H9 (cell line): ENCODE results near the gene MGRN1. TPM values are rescaled to one million over a fixed set of nuclear protein-coding genes. Genes with fewer than 3 reads are reported as not detected.

Source experiments
- DNase-seq: peaks from one replicate; pipeline ENCODE4 v3.0.0-alpha.2; 2017
- H2AFZ ChIP-seq: one replicate; pipeline ENCODE4 v1.6.1; 2013; ENCODE audit warnings: mild to moderate bottlenecking, low read length, control low read depth, moderate library complexity
- H2AK5ac ChIP-seq: 2 replicates; pipeline ENCODE4 v1.6.1; 2013; ENCODE audit warnings: low read length, control low read depth, mixed read lengths; ENCODE audit not compliant: insufficient read length
- H2BK120ac ChIP-seq: one replicate; pipeline ENCODE4 v1.6.1; 2013; ENCODE audit warnings: low read depth, mild to moderate bottlenecking, low read length, control low read depth, inconsistent platforms; ENCODE audit not compliant: poor library complexity, severe bottlenecking
- H2BK12ac ChIP-seq: 2 replicates; pipeline ENCODE4 v1.6.1; 2013; ENCODE audit warnings: low read length, control low read depth, mixed read lengths, low read depth; ENCODE audit not compliant: insufficient read length
- H2BK15ac ChIP-seq: 2 replicates; pipeline ENCODE4 v1.6.1; 2013; ENCODE audit warnings: low read depth, low read length, control low read depth
- H2BK20ac ChIP-seq: one replicate; pipeline ENCODE4 v1.6.1; 2013; ENCODE audit warnings: low read depth, mild to moderate bottlenecking, low read length, control low read depth, inconsistent platforms; ENCODE audit not compliant: poor library complexity, severe bottlenecking
- H2BK5ac ChIP-seq: 2 replicates; pipeline ENCODE4 v1.6.1; 2013; ENCODE audit warnings: low read length, control low read depth, mixed read lengths; ENCODE audit not compliant: insufficient read length
- H3K14ac ChIP-seq: 2 replicates; pipeline ENCODE4 v1.6.1; 2013; ENCODE audit warnings: low read length, control low read depth; ENCODE audit not compliant: insufficient read depth
- H3K18ac ChIP-seq: 2 replicates; pipeline ENCODE4 v1.6.1; 2013; ENCODE audit warnings: low read depth, mild to moderate bottlenecking, mixed read lengths, low read length, control low read depth; ENCODE audit not compliant: insufficient read length
- H3K23ac ChIP-seq: 2 replicates; pipeline ENCODE4 v1.6.1; 2013; ENCODE audit warnings: low read length, control low read depth, mixed read lengths, low read depth; ENCODE audit not compliant: insufficient read length
- H3K23me2 ChIP-seq: 2 replicates; pipeline ENCODE4 v1.6.1; 2013; ENCODE audit warnings: low read depth, mild to moderate bottlenecking, mixed read lengths, low read length, control low read depth; ENCODE audit not compliant: insufficient read length, poor library complexity, severe bottlenecking
- H3K27ac ChIP-seq: 2 replicates; pipeline ENCODE4 v1.5.1; 2013; ENCODE audit warnings: low read length, control low read depth, mixed read lengths, low read depth; ENCODE audit not compliant: insufficient read length
- H3K27me3 ChIP-seq: 2 replicates; pipeline ENCODE4 v1.6.1; 2013; ENCODE audit warnings: low read length, control low read depth, inconsistent platforms; ENCODE audit not compliant: insufficient read depth
- H3K4ac ChIP-seq: 2 replicates; pipeline ENCODE4 v1.6.1; 2013; ENCODE audit warnings: low read depth, mild to moderate bottlenecking, control low read depth, inconsistent platforms, low read length, moderate library complexity
- H3K4me1 ChIP-seq: 2 replicates; pipeline ENCODE4 v1.6.1; 2013; ENCODE audit warnings: low read length, control low read depth, inconsistent platforms; ENCODE audit not compliant: insufficient read depth
- H3K4me2 ChIP-seq: 2 replicates; pipeline ENCODE4 v1.6.1; 2013; ENCODE audit warnings: low read length, control low read depth, mixed read lengths; ENCODE audit not compliant: insufficient read length, insufficient read depth
- H3K56ac ChIP-seq: 2 replicates; pipeline ENCODE4 v1.6.1; 2013; ENCODE audit warnings: low read depth, mild to moderate bottlenecking, mixed read lengths, low read length, control low read depth; ENCODE audit not compliant: insufficient read length
- H3K79me1 ChIP-seq: 2 replicates; pipeline ENCODE4 v1.6.1; 2013; ENCODE audit warnings: low read depth, mild to moderate bottlenecking, moderate library complexity, low read length, control low read depth, inconsistent platforms; ENCODE audit not compliant: insufficient read depth, poor library complexity, severe bottlenecking
- H3K79me2 ChIP-seq: 2 replicates; pipeline ENCODE4 v1.6.1; 2013; ENCODE audit warnings: low read length, control low read depth, inconsistent platforms; ENCODE audit not compliant: insufficient read depth
- H3K9ac ChIP-seq: 2 replicates; pipeline ENCODE4 v1.6.1; 2013; ENCODE audit warnings: low read length, control low read depth, mixed read lengths; ENCODE audit not compliant: insufficient read length; ENCODE audit errors: extremely low read depth
- H3K9me3 ChIP-seq: one replicate; pipeline ENCODE4 v1.6.1; 2013; ENCODE audit warnings: low read depth, low read length, inconsistent platforms; ENCODE audit not compliant: control insufficient read depth
- H3T11ph ChIP-seq: one replicate; pipeline ENCODE4 v1.6.1; 2013; ENCODE audit warnings: mild to moderate bottlenecking, low read length, control low read depth, inconsistent platforms
- H4K20me1 ChIP-seq: one replicate; pipeline ENCODE4 v1.6.1; 2013; ENCODE audit not compliant: control insufficient read depth, insufficient read length, insufficient read depth
- H4K5ac ChIP-seq: 2 replicates; pipeline ENCODE4 v1.6.1; 2013; ENCODE audit warnings: low read depth, mild to moderate bottlenecking, mixed read lengths, low read length, control low read depth; ENCODE audit not compliant: insufficient read length
- H4K8ac ChIP-seq: replicated peaks from 2 replicates; pipeline ENCODE4 v1.6.1; 2013; ENCODE audit warnings: low read length, control low read depth, mixed read lengths, low read depth; ENCODE audit not compliant: insufficient read length
- H4K91ac ChIP-seq: 2 replicates; pipeline ENCODE4 v1.6.1; 2013; ENCODE audit warnings: low read depth, mild to moderate bottlenecking, moderate library complexity, mixed read lengths, low read length, control low read depth; ENCODE audit not compliant: insufficient read length
- H3K27ac Mint-ChIP-seq, 3 experiments: 2 replicates in 2 of 3; 3 replicates in 1 of 3; pipeline ENCODE4 v1.8.0; 2020 to 2021; ENCODE audit warnings: mixed read lengths in 3 of 3, mild to moderate bottlenecking in 1 of 3, moderate library complexity in 1 of 3
- H3K27me3 Mint-ChIP-seq: 2 replicates; pipeline ENCODE4 v1.8.0; 2021; ENCODE audit warnings: low read depth, mild to moderate bottlenecking, moderate library complexity, mixed read lengths
- H3K36me3 Mint-ChIP-seq, 3 experiments: 2 replicates in 2 of 3; 3 replicates in 1 of 3; pipeline ENCODE4 v1.8.0; 2020 to 2021; ENCODE audit warnings: low read depth in 3 of 3, mixed read lengths in 3 of 3; ENCODE audit not compliant: insufficient read depth in 1 of 3
- H3K4me1 Mint-ChIP-seq, 2 experiments: 2 replicates each; pipeline ENCODE4 v1.8.0; 2020; ENCODE audit warnings: mixed read lengths in 2 of 2
- H3K4me3 Mint-ChIP-seq, 2 experiments: 2 replicates in 1 of 2; 3 replicates in 1 of 2; pipeline ENCODE4 v1.8.0; 2020 to 2021; ENCODE audit warnings: mild to moderate bottlenecking in 2 of 2, mixed read lengths in 2 of 2, moderate library complexity in 1 of 2
- H3K9me3 Mint-ChIP-seq, 2 experiments: 2 replicates in 1 of 2; 3 replicates in 1 of 2; pipeline ENCODE4 v1.8.0; 2020; ENCODE audit warnings: mild to moderate bottlenecking in 2 of 2, mixed read lengths in 2 of 2, moderate library complexity in 1 of 2
- WGBS: extraction: QIAGEN DNeasy Blood & Tissue Kit; methylation state at CpG from one replicate; pipeline ENCODE4 v1.1.7; 2013; ENCODE audit warnings: missing lambda C conversion rate, low lambda C conversion rate, mixed read lengths; ENCODE audit not compliant: insufficient read length; ENCODE audit errors: extremely low coverage; 5-methylcytosine and 5-hydroxymethylcytosine counted together
- total RNA-seq: library from RNA; stranded (reverse); gene quantifications from 2 replicates; pipeline ENCODE4 v1.2.1, GENCODE V29; 2021
- TF ChIP-seq, protein P1 (sequence below): fragments of 200-600 bp; sonication (generic); conservative IDR thresholded peaks from 3 replicates; pipeline ENCODE4 v1.8.0; 2021; ENCODE audit warnings: antibody characterized with exemption, mild to moderate bottlenecking

The MGRN1 gene
- total RNA-seq, 1 experiment from 2014 or later = 91.6 TPM

GRCh38 chr16:4641895-4642294, 17.3 kb downstream of the MGRN1 start:
- Histone ChIP-seq H4K8ac (no peak overlapping the region), H2AFZ (no peak overlapping the region), H3K14ac (no peak overlapping the region), H3K27ac (no peak overlapping the region), H3K79me2 (no peaks in the 10 kb centered on the region; the same call in 1 of the 2 replicates), H3K4me2 (no peak overlapping the region), H2BK20ac (no peak overlapping the region), H3K4ac (no peak overlapping the region), H2BK120ac (no peak overlapping the region), H3K4me1 (no peaks in the 10 kb centered on the region), H3K9ac (no peak overlapping the region), H4K20me1 (no peaks in the 10 kb centered on the region), H2BK12ac (no peak overlapping the region), H3K56ac (no peak overlapping the region), H4K5ac (no peak overlapping the region), H3K79me1 (peaks cover 3% of the 10 kb centered on the region), H3K9me3 (no peaks in the 10 kb centered on the region), H3K18ac (no peak overlapping the region), H3K23me2 (no peaks in the 10 kb centered on the region), H3K27me3 (no peaks in the 10 kb centered on the region), H4K91ac (no peak overlapping the region), H2AK5ac (no peak overlapping the region), H2BK5ac (no peak overlapping the region), H3K23ac (no peak overlapping the region), H3T11ph (no peak overlapping the region), H2BK15ac (no peak overlapping the region)
- peak overlapping the region; percentile 27 to 93 (median 85); a peak in 3 of 7 replicates for H3K27ac Mint-ChIP-seq
- no CpG with 5 or more reads among the region's 14 CpGs for WGBS
- peaks cover 4 to 7% (median 5%) of the 10 kb centered on the region in 3 experiments; a peak in 4 of 7 replicates for H3K36me3 Mint-ChIP-seq
- TF ChIP-seq, protein P1, sequence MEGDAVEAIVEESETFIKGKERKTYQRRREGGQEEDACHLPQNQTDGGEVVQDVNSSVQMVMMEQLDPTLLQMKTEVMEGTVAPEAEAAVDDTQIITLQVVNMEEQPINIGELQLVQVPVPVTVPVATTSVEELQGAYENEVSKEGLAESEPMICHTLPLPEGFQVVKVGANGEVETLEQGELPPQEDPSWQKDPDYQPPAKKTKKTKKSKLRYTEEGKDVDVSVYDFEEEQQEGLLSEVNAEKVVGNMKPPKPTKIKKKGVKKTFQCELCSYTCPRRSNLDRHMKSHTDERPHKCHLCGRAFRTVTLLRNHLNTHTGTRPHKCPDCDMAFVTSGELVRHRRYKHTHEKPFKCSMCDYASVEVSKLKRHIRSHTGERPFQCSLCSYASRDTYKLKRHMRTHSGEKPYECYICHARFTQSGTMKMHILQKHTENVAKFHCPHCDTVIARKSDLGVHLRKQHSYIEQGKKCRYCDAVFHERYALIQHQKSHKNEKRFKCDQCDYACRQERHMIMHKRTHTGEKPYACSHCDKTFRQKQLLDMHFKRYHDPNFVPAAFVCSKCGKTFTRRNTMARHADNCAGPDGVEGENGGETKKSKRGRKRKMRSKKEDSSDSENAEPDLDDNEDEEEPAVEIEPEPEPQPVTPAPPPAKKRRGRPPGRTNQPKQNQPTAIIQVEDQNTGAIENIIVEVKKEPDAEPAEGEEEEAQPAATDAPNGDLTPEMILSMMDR = no peak
- H3K4me3 Mint-ChIP-seq = no peak overlapping the region
- H3K27me3 Mint-ChIP-seq = no peaks in the 10 kb centered on the region
- DNase-seq = no peak
- H3K4me1 Mint-ChIP-seq = peaks cover 0 to 3% of the 10 kb centered on the region in 2 experiments; a peak in 1 of 4 replicates
- no peaks in the 10 kb centered on the region for H3K9me3 Mint-ChIP-seq
